Ovary (tissue), 9 donors: Measurements from ENCODE around the gene CPED1. TPM values are rescaled to one million over a fixed set of nuclear protein-coding genes. Genes with fewer than 3 reads are reported as not detected.

Source experiments
- DNase-seq, 5 donors: peaks; one replicate each; pipeline ENCODE4 v3.0.0-alpha.2; 2019 to 2020
- H3K27ac ChIP-seq, 2 donors: fragments of 200-600 bp; one replicate each; pipeline versions ENCODE4 v1.5.1 to v1.8.0; 2019 to 2022
- H3K27me3 ChIP-seq: fragments of 200-600 bp; one replicate; pipeline ENCODE4 v1.8.0; 2022
- H3K36me3 ChIP-seq: fragments of 200-600 bp; sonication (generic); one replicate; pipeline ENCODE4 v1.5.1; 2019
- H3K4me1 ChIP-seq: one replicate; pipeline ENCODE4 v1.8.1; 2013; ENCODE audit warnings: mild to moderate bottlenecking, moderate library complexity; ENCODE audit not compliant: insufficient read depth
- H3K4me3 ChIP-seq: fragments of 200-600 bp; sonication (generic); one replicate; pipeline ENCODE4 v1.5.1; 2017
- H3K9me3 ChIP-seq, 2 donors: fragments of 200-600 bp in 1 of 2; sonication (generic) in 1 of 2; one replicate each; pipeline versions ENCODE4 v1.5.1 to v1.8.1; 2013 to 2019; ENCODE audit warnings: mild to moderate bottlenecking in 1 of 2, moderate library complexity in 1 of 2
- EP300 ChIP-seq: sonication (generic); formaldehyde crosslinking; IDR thresholded peaks from one replicate; pipeline ENCODE4 v1.6.1; 2017; ENCODE audit warnings: antibody characterized with exemption
- POLR2A ChIP-seq: fragments of 450-650 bp; IDR thresholded peaks from one replicate; pipeline ENCODE4 v1.6.1; 2017; ENCODE audit warnings: antibody characterized with exemption, mild to moderate bottlenecking, moderate library complexity
- WGBS, 3 donors: extraction: QIAGEN DNeasy Blood & Tissue Kit in 1 of 3; methylation state at CpG; one replicate each; pipeline versions ENCODE4 v1.1.5 to v1.1.7; 2013 to 2017; 5-methylcytosine and 5-hydroxymethylcytosine counted together
- intact Hi-C, 4 donors: fragments of 100-400 bp; cut with DNase I; formaldehyde crosslinking; loops; one replicate each; pipeline versions ENCODE4 v1.11.0 to v1.15.1; 2022 to 2023
- polyA plus RNA-seq, 2 donors: library from polyadenylated mRNA; stranded (reverse); fragments of 200-250 nt in 1 of 2; fragments of 350-450 nt in 1 of 2; fragmentation: Illumina TruSeq in 1 of 2; extraction: RNeasy Lipid Tissue Mini Kit (QIAGEN cat#74804) in 1 of 2; gene quantifications; one replicate each; pipeline ENCODE4 v1.2.3, GENCODE V29; 2013 to 2014
- total RNA-seq, 7 donors: library from RNA; depleted of rRNA in 2 of 7; stranded (reverse); fragments of >200 nt in 2 of 7; fragmentation: NEBNext Ultra II Directional in 3 of 7; extraction: Animal tissue kit (Norgen Biotek cat#: 25700) in 3 of 7; gene quantifications; one replicate each; pipeline versions ENCODE4 v1.1.0 to v1.2.4, GENCODE V29; 2016 to 2023
- TF ChIP-seq, protein P1 (sequence below), 3 donors: fragments of 450-650 bp in 2 of 3; fragments of 200-600 bp in 1 of 3; IDR thresholded peaks; one replicate each; pipeline versions ENCODE4 v1.5.1 to v1.8.0; 2016 to 2022; ENCODE audit warnings: antibody characterized with exemption in 3 of 3, mild to moderate bottlenecking in 1 of 3
- donor health status: DM: no; HTN: no; CAD: no; lungs with moderate emphysema.
- donor health status: DM: no; HTN: no; CAD: no.
- donor health status: Bipolar disorder and iron deficiency.
- donor health status: DM: yes; HTN: yes; CAD: no.
- donor health status: DM: no; HTN: no; CAD: no.
- donor health status: DM: yes; HTN: yes; CAD: no.

CPED1 gene
- total and polyA plus RNA-seq, 9 donors, result 42.1 to 127 (median 88.8) TPM

DNA sequence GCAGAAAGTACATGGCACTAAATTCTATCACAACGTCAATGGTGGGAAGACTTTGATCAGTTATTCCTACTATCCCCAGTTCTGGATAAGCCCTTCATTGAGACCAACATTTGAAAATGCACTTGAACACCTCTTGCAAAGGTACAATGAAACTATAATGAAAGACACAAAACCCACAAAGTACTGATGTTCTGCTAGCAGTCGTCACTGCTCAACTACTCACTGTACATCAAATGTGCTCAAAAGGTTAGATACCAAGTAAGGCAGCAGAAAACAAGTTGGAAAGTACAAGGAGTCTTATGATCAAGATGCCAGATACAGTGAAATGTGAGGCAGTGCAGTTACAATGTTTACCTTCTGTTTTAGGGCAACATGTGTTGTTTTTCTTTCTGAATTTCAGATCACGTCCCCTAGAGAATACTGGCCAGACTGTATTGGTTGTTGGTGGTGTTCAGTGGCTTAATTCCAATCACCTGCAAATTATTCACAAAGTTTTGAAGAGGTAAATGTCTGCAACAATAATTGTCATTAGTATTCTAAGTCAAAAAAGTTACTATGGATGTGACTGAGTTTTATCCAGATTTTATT is 277.9 kb downstream of the CPED1 start:
- Histone ChIP-seq H3K4me1 (no peaks in the 10 kb centered on the region), H3K4me3 (no peak overlapping the region), H3K27me3 (no peaks in the 10 kb centered on the region), H3K36me3 (no peaks in the 10 kb centered on the region), H3K9me3 (no peaks in the 10 kb centered on the region), H3K27ac (no peak overlapping the region)
- DNase-seq, result no peak
- intact Hi-C loops, result no loop called here
- TF ChIP-seq, protein P1, sequence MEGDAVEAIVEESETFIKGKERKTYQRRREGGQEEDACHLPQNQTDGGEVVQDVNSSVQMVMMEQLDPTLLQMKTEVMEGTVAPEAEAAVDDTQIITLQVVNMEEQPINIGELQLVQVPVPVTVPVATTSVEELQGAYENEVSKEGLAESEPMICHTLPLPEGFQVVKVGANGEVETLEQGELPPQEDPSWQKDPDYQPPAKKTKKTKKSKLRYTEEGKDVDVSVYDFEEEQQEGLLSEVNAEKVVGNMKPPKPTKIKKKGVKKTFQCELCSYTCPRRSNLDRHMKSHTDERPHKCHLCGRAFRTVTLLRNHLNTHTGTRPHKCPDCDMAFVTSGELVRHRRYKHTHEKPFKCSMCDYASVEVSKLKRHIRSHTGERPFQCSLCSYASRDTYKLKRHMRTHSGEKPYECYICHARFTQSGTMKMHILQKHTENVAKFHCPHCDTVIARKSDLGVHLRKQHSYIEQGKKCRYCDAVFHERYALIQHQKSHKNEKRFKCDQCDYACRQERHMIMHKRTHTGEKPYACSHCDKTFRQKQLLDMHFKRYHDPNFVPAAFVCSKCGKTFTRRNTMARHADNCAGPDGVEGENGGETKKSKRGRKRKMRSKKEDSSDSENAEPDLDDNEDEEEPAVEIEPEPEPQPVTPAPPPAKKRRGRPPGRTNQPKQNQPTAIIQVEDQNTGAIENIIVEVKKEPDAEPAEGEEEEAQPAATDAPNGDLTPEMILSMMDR (IDR thresholded peaks at IDR 0.05), result no peak
- TF ChIP-seq POLR2A, result no peak
- TF ChIP-seq EP300, result no peak
- 81 to 93% (median 83%) methylated on average over 3 of the region's 3 CpGs for WGBS, 3 donors

DNA sequence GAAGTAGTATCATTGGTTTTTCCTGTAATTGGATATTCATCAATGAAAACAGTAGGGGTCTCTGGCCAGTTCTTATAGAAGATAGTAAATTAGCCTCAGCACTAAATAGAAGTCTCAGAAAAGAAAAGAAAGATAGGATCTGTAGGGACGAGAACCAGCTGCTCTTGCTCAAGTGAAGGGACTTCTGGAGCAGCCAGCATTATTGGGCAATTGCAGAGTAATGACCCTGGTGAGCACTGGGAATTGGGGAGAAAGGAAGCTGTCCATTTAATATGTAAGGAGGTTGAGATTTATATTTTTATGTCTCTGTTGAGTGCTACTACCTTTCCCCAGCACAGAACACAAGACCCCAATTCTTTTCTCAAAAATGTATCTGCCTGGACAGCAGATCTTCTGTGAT is 279.1 kb downstream of the CPED1 start:
- H3K27me3 ChIP-seq, result no peaks in the 10 kb centered on the region
- TF ChIP-seq, protein P1 (IDR thresholded peaks at IDR 0.05), result no peak
- no peak for TF ChIP-seq POLR2A
- TF ChIP-seq EP300, result no peak
- H3K4me3 ChIP-seq, result no peak overlapping the region
- DNase-seq, result no peak
- intact Hi-C loops, result no loop called here
- no peaks in the 10 kb centered on the region for H3K9me3 ChIP-seq
- 75 to 90% (median 82%) methylated on average over 1 of the region's 1 CpG for WGBS, 3 donors
- H3K27ac ChIP-seq, result no peak overlapping the region
- no peaks in the 10 kb centered on the region for H3K4me1 ChIP-seq
- no peaks in the 10 kb centered on the region for H3K36me3 ChIP-seq

DNA sequence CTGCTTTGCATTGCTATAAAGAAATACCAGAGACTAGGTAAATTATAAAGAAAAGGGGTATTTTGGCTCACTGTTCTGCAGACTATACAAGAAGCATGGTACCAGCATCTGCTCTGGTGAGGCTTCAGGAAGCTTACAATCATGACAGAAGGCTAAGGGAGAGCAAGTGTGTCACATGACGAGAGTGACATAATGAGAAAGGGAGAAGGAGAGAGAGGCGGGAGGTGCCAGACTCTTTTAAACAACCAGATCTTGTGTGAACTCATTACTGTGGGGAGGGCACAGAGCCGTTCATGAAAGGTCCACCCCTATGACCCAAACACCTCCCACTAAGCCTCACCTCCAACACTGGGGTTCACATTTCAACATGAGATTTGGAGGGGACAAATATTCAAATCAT is 281.3 kb downstream of the CPED1 start:
- DNase-seq, result no peak
- TF ChIP-seq, protein P1 (IDR thresholded peaks at IDR 0.05), result no peak
- TF ChIP-seq POLR2A (no peak), EP300 (no peak)

DNA sequence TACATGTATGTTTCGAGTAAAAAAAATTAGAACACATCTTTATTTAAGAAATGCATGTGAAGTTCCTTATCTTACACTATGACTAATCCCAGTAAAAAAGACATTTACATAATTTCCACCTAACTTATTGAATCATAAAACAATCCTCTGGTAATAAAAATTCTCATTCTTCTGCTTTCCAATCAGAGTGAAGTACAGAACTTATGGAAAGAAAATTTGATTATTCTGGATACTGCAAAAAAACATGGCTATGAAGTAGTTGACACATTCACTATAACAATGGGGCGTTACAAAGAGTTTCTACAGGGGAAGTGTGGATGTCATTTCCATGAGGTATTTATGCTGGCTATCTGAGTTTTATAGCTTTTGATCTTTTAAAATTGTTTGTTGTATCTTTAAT is 282.6 kb downstream of the CPED1 start:
- no peak for DNase-seq
- 90 to 96% (median 92%) methylated on average over 2 of the region's 2 CpGs for WGBS, 3 donors
- no peaks in the 10 kb centered on the region for H3K4me1 ChIP-seq
- H3K9me3 ChIP-seq, result no peaks in the 10 kb centered on the region
- TF ChIP-seq, protein P1 (IDR thresholded peaks at IDR 0.05), result no peak
- no peak for TF ChIP-seq POLR2A
- TF ChIP-seq EP300, result no peak
- H3K4me3 ChIP-seq, result no peak overlapping the region
- H3K36me3 ChIP-seq, result no peaks in the 10 kb centered on the region
- no peak overlapping the region for H3K27ac ChIP-seq
- intact Hi-C loops, result no loop called here
- no peaks in the 10 kb centered on the region for H3K27me3 ChIP-seq

More for the DNA sequence above, 281.3 kb downstream of the CPED1 start:
- Histone ChIP-seq H3K27me3 (no peaks in the 10 kb centered on the region), H3K36me3 (no peaks in the 10 kb centered on the region), H3K4me1 (no peaks in the 10 kb centered on the region), H3K4me3 (no peak overlapping the region), H3K9me3 (no peaks in the 10 kb centered on the region), H3K27ac (no peak overlapping the region)
- intact Hi-C loops, result no loop called here
- 91 to 93% (median 92%) methylated on average over 3 of the region's 3 CpGs for WGBS, 3 donors
